ENCODE data around the gene DEFB118.

The DEFB118 gene

DNA sequence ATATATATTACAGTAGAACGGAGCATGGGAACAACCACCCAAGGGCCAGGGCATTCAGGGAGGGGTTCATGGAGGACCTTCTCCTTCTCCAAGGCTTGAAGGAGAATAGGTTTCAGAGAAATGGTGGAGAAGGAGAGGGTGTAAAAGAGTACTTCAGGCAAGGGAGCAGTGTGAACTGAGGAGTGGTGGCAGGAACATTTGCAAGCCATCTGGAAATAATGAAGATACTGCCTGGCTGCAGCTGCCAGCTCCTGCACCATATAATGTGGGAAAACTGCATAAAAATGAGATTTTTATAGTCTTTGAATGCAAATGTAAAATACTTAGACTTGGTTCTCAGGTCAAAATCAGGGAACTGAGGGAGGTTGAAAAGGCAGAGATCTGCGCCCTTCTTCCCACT, 47.3 kb downstream of the DEFB118 start:
- ChIA-PET POLR2A (no interaction called here), CTCF (no interaction called here)
- H3K4me3 ChIP-seq (ENCODE audit: low read depth, low read length): no peak overlapping the region
- no peaks in the 10 kb centered on the region for H3K36me3 ChIP-seq (ENCODE audit: control insufficient read depth in 2 of 2, insufficient read depth in 1 of 2, low read length in 2 of 2)
- no peaks in the 10 kb centered on the region for H3K4me1 ChIP-seq (ENCODE audit: control insufficient read depth, insufficient read depth, low read length)
- H3K9me3 ChIP-seq (ENCODE audit: control insufficient read depth, insufficient read depth, low read depth, low read length): no peaks in the 10 kb centered on the region
- no peak for TF ChIP-seq ZNF341 (tag by site-specific recombination; IDR thresholded peaks at IDR 0.05; ENCODE audit: low read depth)
- no peak for TF ChIP-seq WT1 (tag by site-specific recombination; IDR thresholded peaks at IDR 0.05)
- TF ChIP-seq, protein P1, sequence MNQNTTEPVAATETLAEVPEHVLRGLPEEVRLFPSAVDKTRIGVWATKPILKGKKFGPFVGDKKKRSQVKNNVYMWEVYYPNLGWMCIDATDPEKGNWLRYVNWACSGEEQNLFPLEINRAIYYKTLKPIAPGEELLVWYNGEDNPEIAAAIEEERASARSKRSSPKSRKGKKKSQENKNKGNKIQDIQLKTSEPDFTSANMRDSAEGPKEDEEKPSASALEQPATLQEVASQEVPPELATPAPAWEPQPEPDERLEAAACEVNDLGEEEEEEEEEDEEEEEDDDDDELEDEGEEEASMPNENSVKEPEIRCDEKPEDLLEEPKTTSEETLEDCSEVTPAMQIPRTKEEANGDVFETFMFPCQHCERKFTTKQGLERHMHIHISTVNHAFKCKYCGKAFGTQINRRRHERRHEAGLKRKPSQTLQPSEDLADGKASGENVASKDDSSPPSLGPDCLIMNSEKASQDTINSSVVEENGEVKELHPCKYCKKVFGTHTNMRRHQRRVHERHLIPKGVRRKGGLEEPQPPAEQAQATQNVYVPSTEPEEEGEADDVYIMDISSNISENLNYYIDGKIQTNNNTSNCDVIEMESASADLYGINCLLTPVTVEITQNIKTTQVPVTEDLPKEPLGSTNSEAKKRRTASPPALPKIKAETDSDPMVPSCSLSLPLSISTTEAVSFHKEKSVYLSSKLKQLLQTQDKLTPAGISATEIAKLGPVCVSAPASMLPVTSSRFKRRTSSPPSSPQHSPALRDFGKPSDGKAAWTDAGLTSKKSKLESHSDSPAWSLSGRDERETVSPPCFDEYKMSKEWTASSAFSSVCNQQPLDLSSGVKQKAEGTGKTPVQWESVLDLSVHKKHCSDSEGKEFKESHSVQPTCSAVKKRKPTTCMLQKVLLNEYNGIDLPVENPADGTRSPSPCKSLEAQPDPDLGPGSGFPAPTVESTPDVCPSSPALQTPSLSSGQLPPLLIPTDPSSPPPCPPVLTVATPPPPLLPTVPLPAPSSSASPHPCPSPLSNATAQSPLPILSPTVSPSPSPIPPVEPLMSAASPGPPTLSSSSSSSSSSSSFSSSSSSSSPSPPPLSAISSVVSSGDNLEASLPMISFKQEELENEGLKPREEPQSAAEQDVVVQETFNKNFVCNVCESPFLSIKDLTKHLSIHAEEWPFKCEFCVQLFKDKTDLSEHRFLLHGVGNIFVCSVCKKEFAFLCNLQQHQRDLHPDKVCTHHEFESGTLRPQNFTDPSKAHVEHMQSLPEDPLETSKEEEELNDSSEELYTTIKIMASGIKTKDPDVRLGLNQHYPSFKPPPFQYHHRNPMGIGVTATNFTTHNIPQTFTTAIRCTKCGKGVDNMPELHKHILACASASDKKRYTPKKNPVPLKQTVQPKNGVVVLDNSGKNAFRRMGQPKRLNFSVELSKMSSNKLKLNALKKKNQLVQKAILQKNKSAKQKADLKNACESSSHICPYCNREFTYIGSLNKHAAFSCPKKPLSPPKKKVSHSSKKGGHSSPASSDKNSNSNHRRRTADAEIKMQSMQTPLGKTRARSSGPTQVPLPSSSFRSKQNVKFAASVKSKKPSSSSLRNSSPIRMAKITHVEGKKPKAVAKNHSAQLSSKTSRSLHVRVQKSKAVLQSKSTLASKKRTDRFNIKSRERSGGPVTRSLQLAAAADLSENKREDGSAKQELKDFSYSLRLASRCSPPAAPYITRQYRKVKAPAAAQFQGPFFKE (tag by site-specific recombination; IDR thresholded peaks at IDR 0.05; ENCODE audit: borderline replicate concordance): no peak
- no peak for TF ChIP-seq ZNF777 (tag by site-specific recombination; IDR thresholded peaks at IDR 0.05; ENCODE audit: borderline replicate concordance)
- no peak for TF ChIP-seq ZNF18 (tag by site-specific recombination; IDR thresholded peaks at IDR 0.05)
- no peak for TF ChIP-seq ZFP41 (tag by site-specific recombination; IDR thresholded peaks at IDR 0.05; ENCODE audit: borderline replicate concordance)
- H3K27ac ChIP-seq (ENCODE audit: extremely low read depth, low read depth, low read length): no peak overlapping the region

- Histone ChIP-seq H3K4me3 (ENCODE audit: low read depth, low read length) (no peak overlapping the region), H3K9me3 (ENCODE audit: control insufficient read depth, insufficient read depth, low read depth, low read length) (no peaks in the 10 kb centered on the region), H3K27ac (ENCODE audit: extremely low read depth, low read depth, low read length) (no peak overlapping the region), H3K36me3 (ENCODE audit: control insufficient read depth in 2 of 2, insufficient read depth in 1 of 2, low read length in 2 of 2) (no peaks in the 10 kb centered on the region), H3K4me1 (ENCODE audit: control insufficient read depth, insufficient read depth, low read length) (no peaks in the 10 kb centered on the region)
- TF ChIP-seq ZSCAN23 (tag by site-specific recombination; IDR thresholded peaks at IDR 0.05): no peak
- TF ChIP-seq ZNF184 (tag by site-specific recombination; IDR thresholded peaks at IDR 0.05): no peak
- no peak for TF ChIP-seq ZNF155 (tag by site-specific recombination; IDR thresholded peaks at IDR 0.05)
- no peak for TF ChIP-seq ZNF112 (tag by site-specific recombination; IDR thresholded peaks at IDR 0.05)
- TF ChIP-seq ZNF670 (tag by site-specific recombination; IDR thresholded peaks at IDR 0.05; ENCODE audit: low read depth): no peak
- no peak for TF ChIP-seq GLIS2 (tag by site-specific recombination; IDR thresholded peaks at IDR 0.05)
- no peak for TF ChIP-seq ZNF274 (IDR thresholded peaks at IDR 0.05; ENCODE audit: low read length)
- no peak for TF ChIP-seq ZNF274 (tag by site-specific recombination; IDR thresholded peaks at IDR 0.05; ENCODE audit: borderline replicate concordance)
- TF ChIP-seq ZNF518A (tag by site-specific recombination; conservative IDR thresholded peaks at IDR 0.05; ENCODE audit: low read depth): no peak
- no peak for TF ChIP-seq ZNF48 (tag by site-specific recombination; IDR thresholded peaks at IDR 0.05)
- no peak for TF ChIP-seq BCL11A (tag by site-specific recombination; IDR thresholded peaks at IDR 0.05; ENCODE audit: low read depth)
- no peak for TF ChIP-seq ZNF747 (tag by site-specific recombination; IDR thresholded peaks at IDR 0.05)
- TF ChIP-seq ZNF146 (tag by site-specific recombination; IDR thresholded peaks at IDR 0.05): no peak
- ChIA-PET CTCF (interaction anchor here (0.7 to 1.5 kb wide), 3 partner anchors 11 to 85 kb away, joined by 3 to 8 read pairs (median 8); no protein-coding TSS in a partner anchor), POLR2A (no interaction called here)
Measured at GRCh38 chr20:31418307-31418706, 49.9 kb downstream of the DEFB118 start.
